HG02759 (cell line): ENCODE results near the gene CD247.
A peak's percentile ranks its signal among the peaks of the same experiment; 100 is the strongest.

Experiments
- ATAC-seq: cut with Tn5 transposase; IDR thresholded peaks from one replicate; pipeline ENCODE4 v1.9.1; 2021; ENCODE audit warnings: mild to moderate bottlenecking, moderate library complexity; ENCODE audit not compliant: unreplicated experiment

The CD247 gene

DNA sequence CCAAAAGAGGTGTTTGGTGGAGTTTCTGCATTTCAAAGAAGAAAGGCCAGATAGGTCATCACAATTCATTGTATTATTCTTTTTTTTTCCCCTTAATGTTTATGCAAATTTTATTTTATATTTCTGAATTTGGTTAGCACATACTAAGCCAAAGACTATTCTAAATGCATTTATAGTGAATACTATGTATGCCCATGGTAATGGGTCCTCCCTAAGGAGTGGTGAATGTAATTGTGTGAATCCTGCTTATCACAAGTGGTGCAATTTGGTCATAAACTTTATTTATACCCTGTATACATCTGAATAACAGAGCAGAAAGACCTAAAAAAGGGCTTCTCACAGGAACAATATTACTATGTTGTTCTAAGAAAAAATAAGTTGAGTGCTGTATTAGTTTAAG, 99.1 kb downstream of the CD247 start:
- no peak for ATAC-seq

DNA sequence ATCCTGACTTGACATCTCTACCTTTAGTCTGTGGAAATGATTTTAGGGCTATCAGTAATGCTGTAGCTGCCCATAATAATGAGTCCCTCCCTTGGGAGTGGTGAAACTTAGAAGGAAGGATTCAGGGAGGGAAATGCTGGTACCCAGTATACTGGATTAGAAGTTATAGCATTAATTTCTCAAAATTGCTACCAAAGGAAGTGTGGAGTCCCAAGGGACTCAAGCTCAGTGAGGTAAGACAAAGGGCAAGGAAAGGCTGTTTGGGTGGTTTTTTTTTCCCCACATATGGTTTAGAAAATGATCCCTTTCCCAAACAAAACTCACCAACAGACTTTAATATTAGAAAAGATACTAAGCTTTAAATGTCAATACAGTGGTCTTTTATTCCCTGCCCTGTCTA, 99.9 kb downstream of the CD247 start:
- no peak for ATAC-seq

DNA sequence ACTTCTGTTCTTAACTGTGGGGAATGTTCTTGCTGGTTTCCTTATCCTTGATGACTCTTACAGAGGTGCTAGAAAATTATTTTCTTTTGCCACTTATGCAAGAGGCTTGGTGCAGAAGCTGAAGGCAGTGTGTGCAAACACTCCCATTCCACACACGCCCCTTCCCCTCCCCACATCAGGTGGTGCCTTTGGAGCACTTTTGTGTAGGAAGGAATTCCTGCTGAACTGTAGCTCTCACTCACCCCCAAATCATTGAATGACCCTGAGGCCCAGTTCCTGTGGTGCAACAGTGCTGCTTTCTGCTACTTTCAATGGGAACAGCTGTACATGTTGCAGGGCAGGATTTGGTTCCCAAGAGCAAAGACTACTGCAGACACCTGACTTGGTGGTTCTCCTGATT, 101.8 kb downstream of the CD247 start:
- no peak for ATAC-seq

DNA sequence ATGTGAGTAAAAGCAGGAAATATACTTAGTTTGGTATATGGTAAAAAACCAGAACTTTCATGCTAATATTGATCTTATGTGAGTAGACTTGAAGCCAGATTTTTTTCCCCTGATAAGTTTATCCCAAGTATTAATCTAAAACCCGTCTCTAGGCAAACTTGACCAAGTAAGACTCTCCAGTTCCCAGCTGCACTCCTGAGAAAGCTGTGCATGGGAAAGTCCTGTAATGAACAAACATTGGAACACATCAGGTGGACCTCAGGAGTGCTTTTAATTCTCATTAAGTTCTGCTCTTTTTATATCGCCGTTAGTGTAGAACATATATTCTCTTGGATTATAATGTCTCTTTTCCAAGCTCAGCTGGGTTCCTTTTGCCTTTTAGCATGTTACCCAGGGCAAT, 105.0 kb downstream of the CD247 start:
- ATAC-seq, result no peak

DNA sequence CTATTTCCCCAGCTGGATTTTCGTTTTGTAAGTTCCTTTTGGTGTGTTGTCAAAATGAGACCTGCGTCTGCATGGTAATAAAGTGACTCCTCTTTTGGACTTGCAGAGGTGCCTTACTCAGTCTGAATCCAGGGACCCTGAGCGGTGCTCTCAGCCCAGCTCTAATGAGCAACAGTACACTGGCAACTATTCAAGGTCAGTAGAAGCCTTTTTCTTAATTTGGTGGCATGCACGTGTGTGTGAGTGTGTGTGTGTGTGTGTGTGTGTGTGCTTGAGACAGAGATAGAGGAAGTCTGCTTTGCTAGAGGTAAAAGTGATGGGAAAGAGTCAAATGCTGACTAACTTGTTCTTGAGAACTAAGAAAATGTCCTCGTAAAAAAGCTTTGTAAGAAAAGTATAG, 105.4 kb downstream of the CD247 start:
- no peak for ATAC-seq

DNA sequence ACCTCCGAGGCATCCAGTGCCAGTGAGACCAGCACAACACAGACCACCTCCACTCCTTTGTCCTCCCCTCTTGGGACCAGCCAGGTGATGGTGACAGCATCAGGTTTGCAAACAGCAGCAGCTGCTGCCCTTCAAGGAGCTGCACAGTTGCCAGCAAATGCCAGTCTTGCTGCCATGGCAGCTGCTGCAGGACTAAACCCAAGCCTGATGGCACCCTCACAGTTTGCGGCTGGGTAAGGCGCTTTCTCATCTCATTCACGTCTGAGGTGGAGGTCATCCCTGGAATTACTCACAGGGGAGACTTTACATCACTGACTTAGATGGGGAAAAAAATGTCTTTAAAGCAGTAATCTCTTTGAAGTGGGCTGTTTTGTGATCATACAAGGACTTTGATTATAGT, 106.3 kb downstream of the CD247 start:
- no peak for ATAC-seq

DNA sequence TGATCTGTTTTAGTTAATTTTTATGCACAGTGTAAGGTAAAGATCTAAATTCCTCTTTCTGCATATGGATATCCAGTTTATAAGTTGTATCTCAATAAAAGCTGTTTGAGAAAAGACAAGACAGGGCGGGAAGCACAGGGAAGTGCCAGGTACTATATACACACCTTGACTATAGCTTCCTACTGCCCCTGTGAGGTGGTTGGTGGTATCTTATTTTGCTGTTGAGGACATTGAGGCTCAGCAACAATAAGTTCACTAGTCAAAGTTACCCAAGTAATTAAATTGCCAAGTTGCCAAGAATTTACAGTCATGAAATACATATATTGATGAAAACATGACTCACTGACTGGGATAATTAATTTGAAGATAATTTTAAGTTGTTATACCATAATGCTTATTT, 109.1 kb downstream of the CD247 start:
- ATAC-seq, result no peak

DNA sequence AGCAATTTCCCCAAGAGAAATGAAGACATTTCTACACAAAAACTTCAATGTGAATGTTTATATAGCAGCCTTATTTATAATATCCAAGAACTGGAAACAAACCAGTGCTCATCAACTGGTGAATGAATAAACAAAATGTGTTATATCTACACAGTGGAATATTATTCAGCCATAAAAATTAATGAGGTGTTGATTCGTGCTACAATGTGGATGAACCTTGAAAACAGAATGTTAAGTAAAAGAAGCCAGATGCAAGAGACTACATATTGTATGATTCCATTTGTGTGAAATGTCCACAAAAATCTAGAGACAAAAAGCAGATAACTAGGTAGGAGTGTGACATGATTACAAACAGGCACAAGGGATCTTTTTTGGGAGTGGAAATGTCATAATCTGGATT, 110.0 kb downstream of the CD247 start:
- ATAC-seq, result no peak

DNA sequence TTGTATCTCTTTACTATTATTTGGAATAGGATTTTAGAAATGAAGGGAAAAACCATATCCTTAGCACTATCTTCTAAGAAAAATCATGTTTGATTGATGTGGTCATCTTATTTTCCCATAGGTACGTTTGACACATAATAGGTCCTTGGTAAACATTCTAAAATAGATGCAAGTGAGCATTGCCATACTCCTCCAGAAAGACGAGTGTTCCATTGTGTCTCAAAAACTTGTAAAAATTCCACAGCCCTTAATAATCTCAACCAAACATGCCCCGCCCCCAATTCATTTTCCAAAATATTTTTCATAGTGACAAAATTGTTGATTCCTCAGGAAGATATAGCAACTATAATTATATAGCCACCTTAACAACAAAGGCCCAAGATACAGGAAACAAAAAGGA, 113.4 kb downstream of the CD247 start:
- ATAC-seq, result no peak

DNA sequence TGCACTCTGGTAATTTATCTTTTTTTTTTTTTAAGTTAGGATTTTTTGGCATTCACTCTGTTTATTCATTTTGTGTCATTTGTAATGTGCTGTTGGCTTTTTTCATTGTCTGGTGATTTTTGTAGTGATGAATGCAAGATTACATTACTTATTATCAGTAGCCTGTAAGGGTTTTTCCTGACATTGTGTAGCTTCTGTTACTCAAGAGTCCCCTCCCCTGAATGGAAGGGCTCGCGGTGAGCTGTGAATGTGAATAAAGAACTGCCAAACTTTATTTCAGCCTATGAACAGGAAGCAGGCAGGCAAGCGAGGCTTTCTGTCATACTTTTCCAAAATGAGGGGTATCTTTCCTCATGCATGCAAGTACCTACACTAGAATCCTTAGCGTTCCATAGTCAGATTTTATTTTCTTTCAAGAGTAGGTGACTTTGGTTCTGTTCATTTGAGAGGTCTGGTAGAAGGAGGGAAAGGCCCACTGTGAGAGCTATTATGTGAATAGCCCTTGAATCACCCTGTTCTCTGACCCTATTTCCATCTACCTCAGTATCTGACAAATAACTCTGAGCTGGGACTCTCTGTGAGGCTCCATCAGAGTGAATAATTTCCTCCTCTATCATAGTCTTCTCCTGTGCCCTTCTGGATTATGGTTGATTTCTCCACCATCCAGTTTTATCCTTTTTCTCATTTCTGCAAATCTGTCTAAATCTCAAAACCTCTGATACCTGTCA, 114.0 kb downstream of the CD247 start:
- ATAC-seq, result no peak

DNA sequence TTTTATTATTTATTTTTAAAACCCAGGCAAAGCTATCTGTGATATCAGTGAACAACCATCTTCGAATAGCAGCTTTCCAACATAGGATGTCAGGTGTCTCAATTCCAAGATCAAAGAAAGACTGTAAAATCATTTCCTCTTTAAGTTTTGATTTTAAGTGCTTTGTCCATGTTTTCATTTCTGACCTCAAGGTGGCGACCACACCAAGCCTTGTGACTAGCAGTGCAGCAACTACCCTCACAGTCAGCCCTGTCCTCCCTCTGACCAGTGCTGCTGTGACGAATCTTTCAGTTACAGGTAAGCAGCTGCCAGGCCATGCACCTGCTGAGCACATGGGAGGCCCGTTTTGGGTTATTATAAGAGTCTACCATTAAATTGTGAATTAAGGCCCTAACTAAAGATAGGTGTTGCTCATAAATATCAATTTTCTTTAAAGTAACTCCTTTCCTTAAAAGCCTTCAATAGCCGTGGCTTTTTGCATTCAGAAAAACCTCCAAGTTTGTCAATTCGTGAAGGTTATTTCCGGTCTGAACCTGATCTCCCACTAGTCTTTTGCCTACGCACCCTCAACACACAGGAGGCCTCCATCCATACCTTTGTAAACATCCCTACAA, 117.0 kb downstream of the CD247 start:
- ATAC-seq, result peak; percentile 71

DNA sequence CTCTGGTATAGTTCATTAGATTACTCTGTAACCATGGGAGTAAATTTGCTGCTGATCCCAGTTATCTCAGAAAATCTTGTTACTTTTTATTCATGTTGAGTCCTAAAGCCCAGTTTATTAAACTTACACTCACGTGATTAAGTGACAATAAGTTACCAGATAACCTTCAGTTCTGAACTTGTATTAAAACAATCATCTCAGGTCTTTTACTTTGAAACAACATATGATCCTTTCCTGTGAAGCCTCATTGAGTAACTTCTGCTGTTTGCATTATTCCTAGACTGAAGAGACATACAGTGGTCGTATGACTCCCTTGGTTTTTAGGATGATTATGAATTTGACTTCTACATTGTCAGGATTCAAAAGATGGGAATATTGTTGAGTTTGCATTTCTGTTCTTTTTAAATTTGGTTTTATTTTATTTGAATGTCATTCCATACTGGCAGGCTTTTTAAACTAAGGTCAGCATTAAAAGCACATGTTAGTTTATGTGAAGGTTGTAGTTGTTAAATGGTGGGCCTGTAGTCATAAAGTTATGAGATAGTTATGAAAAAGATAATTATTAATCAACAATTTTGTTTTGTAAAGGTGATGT, 117.9 kb downstream of the CD247 start:
- ATAC-seq, result no peak

DNA sequence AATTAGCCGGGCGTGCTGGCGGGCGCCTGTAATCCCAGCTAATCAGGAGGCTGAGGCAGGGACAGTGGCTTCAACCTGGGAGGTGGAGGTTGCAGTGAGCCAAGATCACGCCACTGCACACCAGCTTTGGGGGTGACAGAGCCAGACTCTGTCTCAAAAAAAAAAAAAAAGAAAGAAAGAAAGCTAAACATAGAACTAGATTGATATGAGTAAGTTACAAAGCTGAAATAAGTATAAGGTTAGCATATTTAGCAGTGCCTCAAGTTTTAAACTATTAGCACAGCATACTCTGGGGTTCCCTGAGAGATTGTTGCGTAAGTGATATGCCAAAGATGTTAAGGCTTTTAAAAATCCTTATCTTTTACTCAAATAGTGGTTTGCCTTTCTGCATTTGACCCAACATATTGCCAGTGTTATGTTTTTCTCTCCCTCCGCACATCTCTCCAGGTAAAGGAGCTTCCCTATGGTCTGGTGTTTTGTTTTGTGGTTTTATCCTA, 126.1 kb downstream of the CD247 start:
- no peak for ATAC-seq

DNA sequence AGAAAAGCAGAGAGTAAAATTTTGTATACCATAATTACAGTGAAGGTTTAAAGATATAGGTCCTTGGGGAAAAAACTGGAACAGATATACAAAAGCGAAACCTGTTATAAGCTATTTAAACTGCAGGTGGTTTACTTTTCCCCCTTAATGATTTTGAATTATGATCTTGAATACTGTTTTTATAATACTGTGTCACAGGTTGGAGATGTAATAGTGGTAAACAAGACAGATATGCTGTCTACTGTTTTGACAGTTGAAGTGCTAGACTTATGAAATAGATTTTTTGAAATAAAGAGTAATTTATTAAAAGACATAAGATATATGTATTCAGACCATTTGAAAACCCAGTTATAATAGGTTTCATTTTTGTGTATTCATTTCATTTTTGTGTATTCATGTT, 129.4 kb downstream of the CD247 start:
- ATAC-seq, result no peak

DNA sequence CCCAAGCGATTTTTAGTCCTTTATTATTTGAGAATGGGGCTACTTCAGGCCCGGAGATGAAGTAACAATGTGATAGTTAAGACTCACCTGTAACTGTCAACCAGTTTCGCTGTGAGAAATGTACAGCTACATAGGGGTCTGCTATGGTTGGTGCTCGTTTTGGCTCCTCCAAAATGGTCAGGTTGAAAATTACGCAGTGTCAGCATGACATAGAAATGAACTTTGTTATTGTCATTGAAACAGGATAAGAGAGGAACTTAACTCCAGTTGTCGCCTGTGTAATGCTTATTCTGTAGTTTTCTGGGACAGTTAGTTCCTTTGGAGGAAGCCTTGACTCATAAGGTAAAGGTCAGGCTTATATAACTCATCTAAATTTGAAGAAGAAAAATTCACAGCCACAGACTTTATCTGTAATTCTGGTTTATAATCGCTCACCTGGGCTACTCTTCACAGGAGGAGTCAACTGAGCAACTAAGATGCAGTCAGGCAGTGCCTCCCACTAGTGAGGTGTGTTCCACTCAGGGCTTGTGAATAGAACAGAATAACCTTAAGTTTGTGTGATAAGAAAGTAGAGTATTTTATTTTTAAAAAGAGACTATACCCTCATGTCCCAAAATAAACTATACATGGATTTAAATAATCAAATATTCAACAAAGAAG, 130.9 kb downstream of the CD247 start:
- no peak for ATAC-seq
